ENCODE measurements around the gene NPRL2.
"Not testable (repeated sequence)": the region's sequence is repeated elsewhere in the genome, so short reads cannot be mapped to it uniquely, and the experiment has no call there.

NPRL2 gene

GRCh38 chr3:50327129-50327528 lies 23.4 kb downstream of the NPRL2 start:
- DNase-seq (ENCODE audit: low spot score) = no peak

- no peak for DNase-seq (ENCODE audit: low spot score)
Measured at GRCh38 chr3:50326182-50326541, 24.4 kb downstream of the NPRL2 start.

GRCh38 chr3:50325497-50326181 lies 24.9 kb downstream of the NPRL2 start:
- DNase-seq (ENCODE audit: low spot score) = no peak

- no peak for DNase-seq (ENCODE audit: low spot score)
Measured at GRCh38 chr3:50325113-50325480, 25.5 kb downstream of the NPRL2 start.

- peak; percentile 87 for DNase-seq (ENCODE audit: low spot score)
Measured at GRCh38 chr3:50324351-50325112, 26.0 kb downstream of the NPRL2 start.

- no peak for DNase-seq (ENCODE audit: low spot score)
Measured at GRCh38 chr3:50323614-50324199, 26.9 kb downstream of the NPRL2 start.

- no peak for DNase-seq (ENCODE audit: low spot score)
Measured at GRCh38 chr3:50323092-50323600, 27.4 kb downstream of the NPRL2 start.

GRCh38 chr3:50322386-50323091 lies 28.0 kb downstream of the NPRL2 start, which contains the start of gene HYAL2:
Gene HYAL2 (minus strand): TSS chr3:50322745. CDS start chr3:50320489, 2,256 bp downstream.
- DNase-seq (ENCODE audit: low spot score) = peak; percentile 68

- DNase-seq (ENCODE audit: low spot score) = no peak
Measured at GRCh38 chr3:50322115-50322385, 28.5 kb downstream of the NPRL2 start.

GRCh38 chr3:50321336-50322114 lies 29.1 kb downstream of the NPRL2 start:
- DNase-seq (ENCODE audit: low spot score) = peak; percentile 95

GRCh38 chr3:50320853-50321335 lies 29.7 kb downstream of the NPRL2 start:
- DNase-seq (ENCODE audit: low spot score) = peak; percentile 95

GRCh38 chr3:50319894-50320625 lies 30.5 kb downstream of the NPRL2 start:
- no peak for DNase-seq (ENCODE audit: low spot score)

GRCh38 chr3:50319181-50319893 lies 31.2 kb downstream of the NPRL2 start:
- no peak for DNase-seq (ENCODE audit: low spot score)

GRCh38 chr3:50318615-50319014 lies 32.0 kb downstream of the NPRL2 start:
- no peak for DNase-seq (ENCODE audit: low spot score)

- DNase-seq (ENCODE audit: low spot score) = no peak
Measured at GRCh38 chr3:50318163-50318562, 32.4 kb downstream of the NPRL2 start.

GRCh38 chr3:50317300-50317699 lies 33.3 kb downstream of the NPRL2 start:
- DNase-seq (ENCODE audit: low spot score) = no peak

- DNase-seq (ENCODE audit: low spot score) = no peak
Measured at GRCh38 chr3:50316657-50317242, 33.8 kb downstream of the NPRL2 start.

GRCh38 chr3:50314816-50315215 lies 35.8 kb downstream of the NPRL2 start:
- DNase-seq (ENCODE audit: low spot score) = no peak

- no peak for DNase-seq (ENCODE audit: low spot score)
Measured at GRCh38 chr3:50314342-50314741, 36.2 kb downstream of the NPRL2 start.

GRCh38 chr3:50312041-50312440 lies 38.5 kb downstream of the NPRL2 start:
- not testable (repeated sequence) for DNase-seq (ENCODE audit: low spot score)
